Prostate gland (tissue), 2 donors: ENCODE measurements around the gene THRB. TPM values are rescaled to one million over a fixed set of nuclear protein-coding genes. Genes with fewer than 3 reads are reported as not detected.
A peak's percentile ranks its signal among the peaks of the same experiment; 100 is the strongest.

ENCODE experiments used
- DNase-seq: peaks from one replicate; pipeline ENCODE4 v3.0.0-alpha.2; 2019; ENCODE audit warnings: low spot score
- H3K27ac ChIP-seq, 2 donors: fragments of 200-600 bp; sonication (generic); 2 replicates each; pipeline ENCODE4 v1.5.1; 2017 to 2019
- H3K27me3 ChIP-seq: fragments of 200-600 bp; sonication (generic); replicated peaks from 2 replicates; pipeline ENCODE4 v1.5.1; 2019; ENCODE audit not compliant: insufficient read depth
- H3K36me3 ChIP-seq, 2 donors: fragments of 200-600 bp; sonication (generic); 1 replicate in 1 of 2; 2 replicates in 1 of 2; pipeline versions ENCODE4 v1.5.1 to v1.8.1; 2017 to 2019
- H3K4me1 ChIP-seq: fragments of 200-600 bp; sonication (generic); replicated peaks from 2 replicates; pipeline ENCODE4 v1.5.1; 2019
- H3K4me3 ChIP-seq, 2 donors: fragments of 200-600 bp; sonication (generic); 2 replicates each; pipeline ENCODE4 v1.5.1; 2017 to 2019
- H3K9me3 ChIP-seq: fragments of 200-600 bp; sonication (generic); 2 replicates; pipeline ENCODE4 v1.5.1; 2017
- POLR2A ChIP-seq: fragments of 450-650 bp; IDR thresholded peaks from one replicate; pipeline ENCODE4 v1.6.1; 2016; ENCODE audit warnings: antibody characterized with exemption, mild to moderate bottlenecking
- POLR2AphosphoS5 ChIP-seq: sonication (generic); formaldehyde crosslinking; IDR thresholded peaks from one replicate; pipeline ENCODE4 v1.6.1; 2017; ENCODE audit warnings: antibody characterized with exemption
- WGBS: methylation state at CpG from one replicate; pipeline ENCODE4 v1.1.5; 2018; 5-methylcytosine and 5-hydroxymethylcytosine counted together
- intact Hi-C: fragments of 100-400 bp; cut with DNase I; formaldehyde crosslinking; loops from one replicate; pipeline ENCODE4 v1.14.2; 2022
- total RNA-seq, 2 donors: library from RNA; depleted of rRNA; stranded (reverse); fragments of >200 nt; gene quantifications; one replicate each; pipeline ENCODE4 v1.1.0, GENCODE V29; 2016
- TF ChIP-seq, protein P1 (sequence below), 4 experiments: fragments of 200-600 bp in 2 of 4; fragments of 450-650 bp in 2 of 4; sonication (generic) in 2 of 4; IDR thresholded peaks; 1 replicate in 3 of 4; 2 replicates in 1 of 4; pipeline ENCODE4 v1.5.1; 2016 to 2019; ENCODE audit warnings: antibody characterized with exemption in 4 of 4, mild to moderate bottlenecking in 2 of 4, moderate library complexity in 2 of 4

The THRB gene
- total RNA-seq, 2 donors from 2014 or later: 13.0 to 39.6 TPM

DNA sequence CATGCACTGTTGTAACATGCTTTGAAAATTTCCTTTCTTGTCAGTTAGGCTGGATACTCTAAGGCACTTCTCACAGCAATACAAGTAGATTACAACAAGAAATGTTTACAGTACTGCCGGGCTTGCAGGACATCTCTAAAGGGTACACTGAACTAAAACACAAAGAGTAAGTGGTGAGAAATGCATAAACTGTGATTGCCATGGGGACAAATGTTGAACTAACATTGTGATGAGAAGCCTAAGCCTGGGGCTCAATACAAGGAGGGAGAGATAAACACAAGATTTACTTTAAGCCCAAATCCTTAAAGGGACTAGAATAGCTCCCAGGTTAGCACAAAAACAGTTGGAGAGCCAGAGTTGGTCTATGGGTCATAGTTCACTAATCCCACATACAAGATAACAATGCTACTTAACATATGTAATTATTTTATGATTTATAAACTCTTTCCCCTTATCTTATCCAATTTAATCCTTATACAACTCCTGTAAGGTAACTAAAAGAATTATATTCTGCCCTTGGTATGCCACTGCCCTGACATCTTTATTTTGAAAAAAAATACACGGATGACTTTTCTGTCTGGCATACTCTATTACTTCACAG lies 126.9 kb downstream of the THRB start:
- Histone ChIP-seq H3K4me3 (no peak overlapping the region), H3K27me3 (no peaks in the 10 kb centered on the region), H3K27ac (no peak overlapping the region), H3K36me3 (no peaks in the 10 kb centered on the region), H3K9me3 (no peaks in the 10 kb centered on the region), H3K4me1 (no peaks in the 10 kb centered on the region)
- WGBS: 82% methylated on average over 2 of the region's 2 CpGs
- TF ChIP-seq POLR2AphosphoS5 (no peak), POLR2A (no peak)
- TF ChIP-seq, protein P1, sequence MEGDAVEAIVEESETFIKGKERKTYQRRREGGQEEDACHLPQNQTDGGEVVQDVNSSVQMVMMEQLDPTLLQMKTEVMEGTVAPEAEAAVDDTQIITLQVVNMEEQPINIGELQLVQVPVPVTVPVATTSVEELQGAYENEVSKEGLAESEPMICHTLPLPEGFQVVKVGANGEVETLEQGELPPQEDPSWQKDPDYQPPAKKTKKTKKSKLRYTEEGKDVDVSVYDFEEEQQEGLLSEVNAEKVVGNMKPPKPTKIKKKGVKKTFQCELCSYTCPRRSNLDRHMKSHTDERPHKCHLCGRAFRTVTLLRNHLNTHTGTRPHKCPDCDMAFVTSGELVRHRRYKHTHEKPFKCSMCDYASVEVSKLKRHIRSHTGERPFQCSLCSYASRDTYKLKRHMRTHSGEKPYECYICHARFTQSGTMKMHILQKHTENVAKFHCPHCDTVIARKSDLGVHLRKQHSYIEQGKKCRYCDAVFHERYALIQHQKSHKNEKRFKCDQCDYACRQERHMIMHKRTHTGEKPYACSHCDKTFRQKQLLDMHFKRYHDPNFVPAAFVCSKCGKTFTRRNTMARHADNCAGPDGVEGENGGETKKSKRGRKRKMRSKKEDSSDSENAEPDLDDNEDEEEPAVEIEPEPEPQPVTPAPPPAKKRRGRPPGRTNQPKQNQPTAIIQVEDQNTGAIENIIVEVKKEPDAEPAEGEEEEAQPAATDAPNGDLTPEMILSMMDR (IDR thresholded peaks at IDR 0.05): no peak
- DNase-seq: no peak
- intact Hi-C loops: loop anchor here (10.0 kb wide), 2 partner anchors 73 to 127 kb away; partner anchors contain the start of gene THRB

DNA sequence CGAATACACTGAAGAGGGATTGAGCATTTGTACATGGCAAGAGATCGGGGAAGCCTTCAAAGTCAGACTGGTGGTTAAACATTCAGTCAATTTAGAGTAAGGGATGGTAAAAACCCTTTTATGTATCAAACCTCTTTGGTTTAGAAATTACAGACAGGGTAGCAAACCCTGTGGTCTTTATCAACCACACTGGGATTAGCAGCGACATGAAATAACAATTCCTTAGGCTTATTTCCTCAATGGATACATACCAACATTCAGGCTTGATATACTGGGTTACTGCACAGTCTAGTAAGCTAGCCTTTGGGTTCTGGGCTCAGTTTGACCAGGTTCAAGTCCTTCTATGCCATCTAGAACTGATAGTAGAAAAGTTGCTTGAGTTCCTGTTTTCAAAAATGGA lies 127.4 kb downstream of the THRB start:
- H3K27ac ChIP-seq: no peak overlapping the region
- H3K36me3 ChIP-seq: no peaks in the 10 kb centered on the region
- H3K9me3 ChIP-seq: no peaks in the 10 kb centered on the region
- no peak for TF ChIP-seq POLR2AphosphoS5
- no peak for TF ChIP-seq POLR2A
- TF ChIP-seq, protein P1 (IDR thresholded peaks at IDR 0.05): no peak
- H3K4me1 ChIP-seq: no peaks in the 10 kb centered on the region
- DNase-seq: no peak
- no peaks in the 10 kb centered on the region for H3K27me3 ChIP-seq
- intact Hi-C loops: loop anchor here (10.0 kb wide), 2 partner anchors 72 to 128 kb away; partner anchors contain the start of gene THRB
- WGBS: 95% methylated on average over 3 of the region's 3 CpGs
- H3K4me3 ChIP-seq: no peak overlapping the region

DNA sequence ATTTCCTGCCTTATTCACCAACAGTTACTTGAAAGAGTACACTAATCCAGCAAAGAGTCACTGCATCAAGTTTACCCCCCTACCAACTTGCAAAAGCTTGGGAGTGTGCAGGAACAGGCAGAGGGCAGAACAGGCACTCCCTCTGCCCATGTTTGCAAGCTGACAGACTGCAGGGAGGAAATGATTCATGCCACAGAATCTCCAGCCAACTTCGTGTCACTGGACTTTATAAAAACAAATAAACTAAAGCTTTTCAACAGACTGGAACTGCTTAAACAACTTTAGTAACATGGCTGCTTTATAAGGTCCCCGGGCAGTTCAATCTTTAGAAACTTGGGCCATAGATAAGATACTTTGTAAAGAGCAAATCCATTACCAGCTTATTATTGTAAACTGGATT lies 129.5 kb downstream of the THRB start:
- intact Hi-C loops: loop anchor here (10.0 kb wide), 2 partner anchors 70 to 130 kb away; partner anchors contain the start of gene THRB
- TF ChIP-seq, protein P1 (IDR thresholded peaks at IDR 0.05): peak in 3 of 4 experiments; percentile 33 to 37 (median 36)
- TF ChIP-seq POLR2AphosphoS5: peak; percentile 94
- no peak for TF ChIP-seq POLR2A
- Histone ChIP-seq H3K4me3 (no peak overlapping the region), H3K36me3 (no peaks in the 10 kb centered on the region), H3K9me3 (no peaks in the 10 kb centered on the region), H3K27me3 (no peaks in the 10 kb centered on the region), H3K27ac (no peak overlapping the region), H3K4me1 (no peaks in the 10 kb centered on the region)
- WGBS: 0% methylated on average over 2 of the region's 2 CpGs
- DNase-seq: peak; percentile 89

DNA sequence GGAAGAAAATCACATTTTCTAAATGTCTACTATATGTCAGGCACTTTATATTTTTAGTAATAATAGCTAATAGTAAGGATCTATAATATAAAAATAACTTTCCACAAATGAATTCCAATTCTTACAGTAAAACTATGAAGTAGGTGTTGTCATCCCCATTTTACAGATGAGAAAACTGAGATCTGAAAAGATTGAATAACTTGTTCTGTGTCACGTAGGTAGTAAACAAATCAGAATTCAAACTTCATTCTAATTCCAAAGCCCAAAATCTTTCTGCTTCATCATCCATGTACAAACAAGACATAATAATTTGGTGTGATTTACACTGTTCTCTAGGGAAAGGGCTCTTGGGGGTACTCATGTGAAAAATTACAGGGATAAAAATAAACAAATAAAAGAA lies 130.3 kb downstream of the THRB start:
- intact Hi-C loops: loop anchor here (10.0 kb wide), 2 partner anchors 70 to 130 kb away; partner anchors contain the start of gene THRB
- TF ChIP-seq, protein P1 (IDR thresholded peaks at IDR 0.05): no peak
- TF ChIP-seq POLR2A: no peak
- no peak for TF ChIP-seq POLR2AphosphoS5
- H3K27me3 ChIP-seq: no peaks in the 10 kb centered on the region
- 97% methylated on average over 1 of the region's 1 CpG for WGBS
- H3K9me3 ChIP-seq: no peaks in the 10 kb centered on the region
- no peak for DNase-seq
- H3K4me1 ChIP-seq: no peaks in the 10 kb centered on the region
- H3K27ac ChIP-seq: no peak overlapping the region
- no peak overlapping the region for H3K4me3 ChIP-seq
- no peaks in the 10 kb centered on the region for H3K36me3 ChIP-seq

DNA sequence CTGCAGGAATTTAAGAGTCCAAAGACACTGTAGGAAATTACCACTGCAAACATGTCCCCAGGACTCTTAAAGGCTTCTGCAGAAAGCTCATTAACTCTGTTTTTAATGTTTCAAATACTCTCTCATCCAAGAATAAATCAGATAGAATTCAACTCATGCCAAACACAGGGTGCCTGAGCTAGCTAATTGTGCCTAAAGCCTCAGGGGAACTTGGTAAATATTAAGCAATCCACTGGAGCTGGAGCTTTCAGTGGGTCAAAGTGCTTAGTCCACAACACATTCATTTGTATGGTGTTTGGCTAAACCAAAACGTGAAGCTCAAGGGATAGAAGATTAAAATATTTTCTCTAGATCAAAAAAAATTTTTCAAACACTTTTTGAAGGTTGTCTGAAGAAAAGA lies 131.4 kb downstream of the THRB start:
- DNase-seq: peak; percentile 49
- peak; percentile 51 for TF ChIP-seq POLR2AphosphoS5
- no peak for TF ChIP-seq POLR2A
- TF ChIP-seq, protein P1 (IDR thresholded peaks at IDR 0.05): no peak
- H3K4me1 ChIP-seq: no peaks in the 10 kb centered on the region
- H3K36me3 ChIP-seq: no peaks in the 10 kb centered on the region
- H3K4me3 ChIP-seq: no peak overlapping the region
- H3K27ac ChIP-seq: no peak overlapping the region
- H3K27me3 ChIP-seq: no peaks in the 10 kb centered on the region
- WGBS: 8% methylated on average over 1 of the region's 1 CpG
- intact Hi-C loops: loop anchor here (10.0 kb wide), 2 partner anchors 68 to 132 kb away; partner anchors contain the start of gene THRB
- H3K9me3 ChIP-seq: no peaks in the 10 kb centered on the region
